ENCODE data around the gene RNPC3. TPM values are rescaled to one million over a fixed set of nuclear protein-coding genes. Genes with fewer than 3 reads are reported as not detected.

Gene RNPC3
- polyA plus RNA-seq, 1 donor from 2014 or later: 61.0 TPM

DNA sequence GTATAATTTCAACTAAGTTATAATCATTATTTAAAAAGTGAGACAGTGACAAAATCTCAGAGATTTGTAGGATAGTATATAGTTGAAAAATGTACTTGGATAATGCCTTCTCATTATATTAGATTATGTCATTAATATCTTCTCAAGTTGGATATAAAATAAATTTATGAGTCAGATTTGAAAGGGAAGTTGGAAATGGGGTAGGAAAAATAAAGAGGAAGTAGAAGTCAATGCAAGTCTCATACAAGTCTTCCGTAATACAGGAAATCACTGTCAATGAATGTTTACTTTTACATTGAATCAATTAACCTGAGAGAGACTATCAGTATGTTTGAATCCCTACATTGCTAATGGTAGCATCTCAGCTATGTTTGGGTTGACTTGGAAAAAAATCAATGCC, 16.2 kb upstream of the RNPC3 start:
- H3K9me3 ChIP-seq (ENCODE audit: low read length): no peaks in the 10 kb centered on the region
- no peaks in the 10 kb centered on the region for H4K20me1 ChIP-seq (ENCODE audit: insufficient read depth)
- H3K9ac ChIP-seq (ENCODE audit: low read length): no peak overlapping the region
- no peak overlapping the region for H2AFZ ChIP-seq (ENCODE audit: low read depth, low read length)
- H3K27ac ChIP-seq (ENCODE audit: low read length): no peak overlapping the region
- no peaks in the 10 kb centered on the region for H3K79me2 ChIP-seq (replicated peaks; ENCODE audit: insufficient read depth, low read length)
- no peaks in the 10 kb centered on the region for H3K36me3 ChIP-seq (ENCODE audit: insufficient read depth, low read length)
- H3F3A ChIP-seq (ENCODE audit: insufficient read depth, low read length, poor library complexity, severe bottlenecking): no peaks in the 10 kb centered on the region
- H3K27me3 ChIP-seq (ENCODE audit: insufficient read depth, low read depth, low read length): no peaks in the 10 kb centered on the region
- TF ChIP-seq SMC3 (conservative IDR thresholded peaks at IDR 0.05; ENCODE audit: poor library complexity) (no peak), POLR2AphosphoS5 (IDR thresholded peaks at IDR 0.05) (no peak), TAF1 (IDR thresholded peaks at IDR 0.05; ENCODE audit: low read depth) (no peak), EZH2 (IDR thresholded peaks at IDR 0.05; ENCODE audit: borderline replicate concordance, insufficient read depth, low read length, poor library complexity, severe bottlenecking) (no peak), MXI1 (conservative IDR thresholded peaks at IDR 0.05; ENCODE audit: poor library complexity, severe bottlenecking) (no peak), EP300 (conservative IDR thresholded peaks at IDR 0.05; ENCODE audit: poor library complexity, severe bottlenecking) (no peak), RAD21 (conservative IDR thresholded peaks at IDR 0.05) (no peak)
- TF ChIP-seq, protein P1, sequence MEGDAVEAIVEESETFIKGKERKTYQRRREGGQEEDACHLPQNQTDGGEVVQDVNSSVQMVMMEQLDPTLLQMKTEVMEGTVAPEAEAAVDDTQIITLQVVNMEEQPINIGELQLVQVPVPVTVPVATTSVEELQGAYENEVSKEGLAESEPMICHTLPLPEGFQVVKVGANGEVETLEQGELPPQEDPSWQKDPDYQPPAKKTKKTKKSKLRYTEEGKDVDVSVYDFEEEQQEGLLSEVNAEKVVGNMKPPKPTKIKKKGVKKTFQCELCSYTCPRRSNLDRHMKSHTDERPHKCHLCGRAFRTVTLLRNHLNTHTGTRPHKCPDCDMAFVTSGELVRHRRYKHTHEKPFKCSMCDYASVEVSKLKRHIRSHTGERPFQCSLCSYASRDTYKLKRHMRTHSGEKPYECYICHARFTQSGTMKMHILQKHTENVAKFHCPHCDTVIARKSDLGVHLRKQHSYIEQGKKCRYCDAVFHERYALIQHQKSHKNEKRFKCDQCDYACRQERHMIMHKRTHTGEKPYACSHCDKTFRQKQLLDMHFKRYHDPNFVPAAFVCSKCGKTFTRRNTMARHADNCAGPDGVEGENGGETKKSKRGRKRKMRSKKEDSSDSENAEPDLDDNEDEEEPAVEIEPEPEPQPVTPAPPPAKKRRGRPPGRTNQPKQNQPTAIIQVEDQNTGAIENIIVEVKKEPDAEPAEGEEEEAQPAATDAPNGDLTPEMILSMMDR (IDR thresholded peaks at IDR 0.05; ENCODE audit: poor library complexity, severe bottlenecking): no peak
- TF ChIP-seq, protein P2, sequence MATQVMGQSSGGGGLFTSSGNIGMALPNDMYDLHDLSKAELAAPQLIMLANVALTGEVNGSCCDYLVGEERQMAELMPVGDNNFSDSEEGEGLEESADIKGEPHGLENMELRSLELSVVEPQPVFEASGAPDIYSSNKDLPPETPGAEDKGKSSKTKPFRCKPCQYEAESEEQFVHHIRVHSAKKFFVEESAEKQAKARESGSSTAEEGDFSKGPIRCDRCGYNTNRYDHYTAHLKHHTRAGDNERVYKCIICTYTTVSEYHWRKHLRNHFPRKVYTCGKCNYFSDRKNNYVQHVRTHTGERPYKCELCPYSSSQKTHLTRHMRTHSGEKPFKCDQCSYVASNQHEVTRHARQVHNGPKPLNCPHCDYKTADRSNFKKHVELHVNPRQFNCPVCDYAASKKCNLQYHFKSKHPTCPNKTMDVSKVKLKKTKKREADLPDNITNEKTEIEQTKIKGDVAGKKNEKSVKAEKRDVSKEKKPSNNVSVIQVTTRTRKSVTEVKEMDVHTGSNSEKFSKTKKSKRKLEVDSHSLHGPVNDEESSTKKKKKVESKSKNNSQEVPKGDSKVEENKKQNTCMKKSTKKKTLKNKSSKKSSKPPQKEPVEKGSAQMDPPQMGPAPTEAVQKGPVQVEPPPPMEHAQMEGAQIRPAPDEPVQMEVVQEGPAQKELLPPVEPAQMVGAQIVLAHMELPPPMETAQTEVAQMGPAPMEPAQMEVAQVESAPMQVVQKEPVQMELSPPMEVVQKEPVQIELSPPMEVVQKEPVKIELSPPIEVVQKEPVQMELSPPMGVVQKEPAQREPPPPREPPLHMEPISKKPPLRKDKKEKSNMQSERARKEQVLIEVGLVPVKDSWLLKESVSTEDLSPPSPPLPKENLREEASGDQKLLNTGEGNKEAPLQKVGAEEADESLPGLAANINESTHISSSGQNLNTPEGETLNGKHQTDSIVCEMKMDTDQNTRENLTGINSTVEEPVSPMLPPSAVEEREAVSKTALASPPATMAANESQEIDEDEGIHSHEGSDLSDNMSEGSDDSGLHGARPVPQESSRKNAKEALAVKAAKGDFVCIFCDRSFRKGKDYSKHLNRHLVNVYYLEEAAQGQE (IDR thresholded peaks at IDR 0.05; ENCODE audit: borderline replicate concordance): no peak
- H3K4me2 ChIP-seq (ENCODE audit: low read length): no peak overlapping the region
- no peak overlapping the region for H3K4me3 ChIP-seq (ENCODE audit: low read length)
- no peaks in the 10 kb centered on the region for H3K9me2 ChIP-seq (ENCODE audit: insufficient read depth, low read length)

DNA sequence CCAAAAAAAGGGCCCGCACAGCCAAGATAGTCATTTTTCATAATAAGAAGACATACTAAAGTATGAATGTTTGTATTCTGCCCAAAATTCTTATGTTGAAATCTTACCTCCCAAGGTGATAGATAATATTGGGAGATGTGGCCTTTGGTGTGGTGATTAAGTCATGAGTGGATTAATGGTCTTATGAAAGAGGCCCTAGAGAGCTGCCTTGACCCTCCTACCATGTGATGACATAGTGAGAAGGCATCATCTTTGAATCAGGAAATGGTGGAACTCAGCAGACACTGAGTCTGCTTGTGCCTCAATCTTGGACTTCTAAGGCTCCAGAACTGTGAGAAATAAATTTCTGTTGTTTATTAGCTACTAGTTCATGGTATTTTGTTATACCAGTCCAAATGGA, 11.8 kb upstream of the RNPC3 start:
- no peaks in the 10 kb centered on the region for H3K27me3 ChIP-seq (ENCODE audit: insufficient read depth, low read depth, low read length)
- no peak for TF ChIP-seq EZH2 (IDR thresholded peaks at IDR 0.05; ENCODE audit: borderline replicate concordance, insufficient read depth, low read length, poor library complexity, severe bottlenecking)
- no peaks in the 10 kb centered on the region for H3K9me2 ChIP-seq (ENCODE audit: insufficient read depth, low read length)
- no peaks in the 10 kb centered on the region for H3K79me2 ChIP-seq (replicated peaks; ENCODE audit: insufficient read depth, low read length)
- no peaks in the 10 kb centered on the region for H4K20me1 ChIP-seq (ENCODE audit: insufficient read depth)
- no peak overlapping the region for H3K4me3 ChIP-seq (ENCODE audit: low read length)
- no peak overlapping the region for H2AFZ ChIP-seq (ENCODE audit: low read depth, low read length)
- H3K27ac ChIP-seq (ENCODE audit: low read length): no peak overlapping the region
- no peaks in the 10 kb centered on the region for H3K9me3 ChIP-seq (ENCODE audit: low read length)
- H3K9ac ChIP-seq (ENCODE audit: low read length): no peak overlapping the region
- H3K36me3 ChIP-seq (ENCODE audit: insufficient read depth, low read length): no peaks in the 10 kb centered on the region
- no peaks in the 10 kb centered on the region for H3F3A ChIP-seq (ENCODE audit: insufficient read depth, low read length, poor library complexity, severe bottlenecking)
- no peak overlapping the region for H3K4me2 ChIP-seq (ENCODE audit: low read length)
